Activated T-cell treated with anti-CD3 and anti-CD28 coated beads for 4 hours (primary cell): ENCODE measurements around the gene AQP9.

Experiments used
- DNase-seq: peaks from one replicate; pipeline ENCODE4 v3.0.0-alpha.2; 2020

AQP9 gene

GRCh38 chr15:58228718-58229117, 90.5 kb downstream of the AQP9 start:
- no peak for DNase-seq

- DNase-seq, result no peak
Observed at GRCh38 chr15:58229297-58229768, 91.2 kb downstream of the AQP9 start.

- DNase-seq, result no peak
Observed at GRCh38 chr15:58232281-58233065, 94.3 kb downstream of the AQP9 start.

- no peak for DNase-seq
Observed at GRCh38 chr15:58233341-58233740, 95.2 kb downstream of the AQP9 start.
